ENCODE data around the gene PER3.

The PER3 gene

GRCh38 chr1:7783826-7784491 is at the start of gene PER3:
TSS of gene PER3 (plus strand) at chr1:7784291. CDS start at chr1:7784878, 587 bp downstream.
- peak; percentile 94 to 95 for ATAC-seq

- ATAC-seq, result no peak
Measured at GRCh38 chr1:7738044-7738443, 46.0 kb upstream of the PER3 start.

- no peak for ATAC-seq
Measured at GRCh38 chr1:7743346-7743745, 40.7 kb upstream of the PER3 start.

- ATAC-seq, result no peak
Measured at GRCh38 chr1:7744882-7745281, 39.2 kb upstream of the PER3 start.

DNA sequence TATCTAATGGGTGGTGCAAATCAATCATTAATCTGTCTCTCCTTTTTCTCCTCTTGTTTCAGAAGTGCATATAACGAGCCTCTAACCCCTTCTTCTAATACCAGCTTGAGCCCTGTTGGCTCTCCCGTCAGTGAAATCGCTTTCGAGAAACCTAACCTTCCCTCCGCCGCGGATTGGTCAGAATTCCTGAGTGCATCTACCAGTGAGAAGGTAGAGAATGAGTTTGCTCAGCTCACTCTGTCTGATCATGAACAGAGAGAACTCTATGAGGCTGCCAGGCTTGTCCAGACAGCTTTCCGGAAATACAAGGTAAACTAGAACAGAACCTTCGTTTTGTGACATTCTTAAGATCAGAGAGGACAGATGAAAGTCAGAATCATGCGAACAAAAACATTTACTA is 38.3 kb upstream of the PER3 start:
- ATAC-seq, result no peak

- ATAC-seq, result no peak
Measured at GRCh38 chr1:7747605-7748004, 36.5 kb upstream of the PER3 start.

- no peak for ATAC-seq
Measured at GRCh38 chr1:7749126-7749525, 35.0 kb upstream of the PER3 start.

DNA sequence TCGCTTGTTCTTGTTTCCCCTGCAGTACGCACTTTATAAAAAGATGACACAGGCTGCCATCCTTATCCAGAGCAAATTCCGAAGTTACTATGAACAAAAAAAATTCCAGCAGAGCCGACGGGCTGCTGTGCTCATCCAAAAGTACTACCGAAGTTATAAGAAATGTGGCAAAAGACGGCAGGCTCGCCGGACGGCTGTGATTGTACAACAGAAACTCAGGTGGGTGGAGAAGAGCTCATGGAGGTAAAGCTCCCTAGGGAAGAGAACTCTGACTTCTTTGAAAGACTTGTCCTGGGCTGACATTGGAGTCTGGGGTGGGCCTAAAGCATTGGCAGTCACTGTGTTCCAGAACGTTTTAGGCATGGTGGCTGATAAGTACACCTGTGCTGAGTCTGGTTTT is 32.9 kb upstream of the PER3 start:
- no peak for ATAC-seq

- ATAC-seq, result peak in 1 of 2 donors; percentile 56
Measured at GRCh38 chr1:7752512-7753417, 31.3 kb upstream of the PER3 start.

DNA sequence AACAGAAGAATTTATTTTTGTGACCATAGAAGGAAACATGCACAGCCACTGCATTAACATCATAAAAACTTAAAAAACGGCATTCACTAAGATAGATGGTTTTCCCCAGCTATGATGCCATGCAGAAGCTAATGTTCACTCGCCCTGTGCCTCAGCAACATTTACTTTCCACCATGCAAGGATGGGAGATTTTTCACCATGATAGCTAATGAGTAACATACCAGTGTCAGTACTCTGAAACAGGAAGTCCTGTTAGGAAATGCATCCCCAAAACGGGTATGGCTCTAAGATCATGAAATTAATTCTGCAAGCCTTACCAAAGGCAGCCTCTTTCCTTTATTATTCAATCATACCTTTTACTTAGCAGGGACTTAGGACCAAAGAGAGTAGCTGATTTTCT is 30.4 kb upstream of the PER3 start:
- no peak for ATAC-seq

GRCh38 chr1:7754234-7754633 is 29.9 kb upstream of the PER3 start:
- no peak for ATAC-seq

- ATAC-seq, result no peak
Measured at GRCh38 chr1:7755448-7755847, 28.6 kb upstream of the PER3 start.

DNA sequence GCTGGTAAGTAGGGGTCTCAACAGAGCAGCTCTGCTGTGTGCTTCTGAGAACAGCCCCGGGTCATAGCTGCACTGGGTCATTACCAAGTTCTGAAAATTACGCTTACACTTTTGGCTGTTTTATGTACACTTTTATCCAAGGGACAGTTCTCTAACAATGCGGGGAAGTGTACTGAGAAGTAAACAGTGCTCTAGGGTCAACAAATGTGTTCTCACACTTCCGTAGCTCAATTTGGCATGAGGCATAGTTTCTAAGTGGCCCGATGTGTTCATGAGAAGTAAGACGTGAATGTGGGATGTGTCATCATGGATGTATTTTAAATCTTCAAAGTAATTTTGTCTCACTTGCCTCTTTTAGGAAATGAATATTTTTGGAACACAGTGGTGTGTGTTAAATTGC is 23.8 kb upstream of the PER3 start:
- ATAC-seq, result no peak

GRCh38 chr1:7761103-7761502 is 23.0 kb upstream of the PER3 start:
- no peak for ATAC-seq

GRCh38 chr1:7767176-7767575 is 16.9 kb upstream of the PER3 start:
- ATAC-seq, result no peak

DNA sequence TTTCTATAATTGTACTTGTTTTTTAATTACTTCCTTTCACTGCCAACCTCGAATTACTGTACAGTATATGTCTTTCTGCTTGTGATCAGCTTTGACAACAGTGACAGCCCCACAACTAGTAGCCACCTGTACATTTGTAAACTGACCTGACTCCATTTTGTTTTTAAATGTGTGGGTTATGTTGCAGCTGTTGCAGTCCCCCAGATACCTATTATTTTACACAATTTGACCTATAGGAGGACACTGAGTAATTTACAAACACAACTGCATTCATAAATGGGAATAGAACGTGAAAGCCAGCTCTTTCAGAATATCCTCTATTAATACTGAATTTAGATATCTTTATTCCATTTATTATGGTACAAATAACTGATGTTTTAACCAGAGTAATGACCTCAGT is 15.5 kb upstream of the PER3 start:
- ATAC-seq, result no peak

DNA sequence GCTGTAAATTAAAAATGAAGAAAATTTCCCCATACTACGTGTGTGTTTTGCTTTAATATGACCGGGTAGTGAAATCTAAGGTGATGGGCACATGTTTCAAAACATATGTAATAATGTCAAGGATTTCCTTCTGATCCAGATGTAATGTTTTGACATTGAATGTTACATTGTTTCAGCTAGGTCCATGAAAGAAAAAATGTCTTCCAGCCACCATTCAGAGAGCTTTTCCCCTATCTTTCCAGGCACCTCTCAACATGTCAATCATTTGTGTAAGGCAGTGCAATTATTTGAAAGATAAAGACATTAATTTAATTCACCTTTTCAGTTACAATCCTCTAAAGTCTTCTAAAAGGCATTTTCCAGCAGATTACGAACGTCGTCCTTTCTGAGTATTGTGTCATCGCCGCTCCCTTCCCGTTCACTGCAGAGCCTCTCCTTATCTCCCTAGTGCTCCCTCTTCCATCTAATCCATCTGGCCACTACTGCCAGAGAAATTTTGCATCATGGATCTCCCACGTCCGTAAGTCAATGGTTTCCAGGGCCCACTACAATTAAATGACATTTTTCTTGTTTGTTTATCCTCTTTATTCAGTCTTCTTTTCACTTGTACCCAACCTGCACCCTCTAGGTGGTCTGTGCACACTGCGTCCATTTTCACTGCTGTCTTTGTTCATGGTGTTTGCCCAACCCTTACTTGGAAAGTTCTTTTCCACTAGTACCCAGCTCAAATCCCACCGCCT is 14.2 kb upstream of the PER3 start:
- no peak for ATAC-seq

- ATAC-seq, result peak; percentile 27 to 30
Measured at GRCh38 chr1:7770669-7770996, 13.5 kb upstream of the PER3 start.

DNA sequence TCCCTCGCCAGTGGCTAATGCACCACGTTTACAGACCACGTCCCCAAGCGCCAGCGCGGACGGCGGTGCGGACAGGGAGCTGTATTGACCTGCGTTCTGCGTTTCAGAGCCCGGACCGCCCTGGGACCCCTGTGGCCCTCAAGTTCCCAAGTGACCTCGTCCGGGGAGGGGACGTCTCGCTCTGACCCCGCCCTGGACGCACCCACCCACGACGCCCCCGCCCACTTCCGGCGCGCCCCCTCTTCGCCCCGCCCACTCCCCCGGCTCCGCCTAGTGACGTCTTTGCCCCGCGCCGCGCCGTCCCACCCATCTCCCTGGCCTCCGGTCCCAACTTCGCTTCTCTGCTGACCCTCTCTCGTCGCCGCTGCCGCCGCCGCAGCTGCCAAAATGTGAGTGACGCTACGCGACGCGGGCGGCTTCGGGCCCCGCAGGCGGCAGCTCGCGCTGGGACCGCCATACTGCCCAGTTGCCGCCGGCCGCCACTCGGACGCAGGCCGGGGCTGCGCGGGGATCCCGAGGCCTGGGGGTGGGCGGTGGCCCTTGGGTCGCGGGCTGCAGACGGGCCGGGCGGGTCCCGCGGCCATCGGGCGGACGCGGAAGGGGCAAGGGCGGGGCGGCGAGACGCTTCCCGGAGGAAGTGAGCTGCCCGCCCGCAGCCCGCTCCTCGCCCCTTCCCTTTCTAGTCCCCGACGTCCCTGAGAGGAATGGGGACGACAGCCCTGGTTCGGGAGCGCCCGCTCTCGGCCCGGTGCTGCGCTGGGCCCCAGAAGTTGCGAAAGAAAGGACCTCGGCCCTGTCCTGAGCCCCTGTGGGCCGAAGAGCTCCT is 12.9 kb upstream of the PER3 start, which contains the start of gene VAMP3:
VAMP3 (plus strand) TSS at position 300 of the 826 bp plus-strand sequence; CDS start at position 388, 88 bp downstream.
- peak; percentile 86 to 90 for ATAC-seq

DNA sequence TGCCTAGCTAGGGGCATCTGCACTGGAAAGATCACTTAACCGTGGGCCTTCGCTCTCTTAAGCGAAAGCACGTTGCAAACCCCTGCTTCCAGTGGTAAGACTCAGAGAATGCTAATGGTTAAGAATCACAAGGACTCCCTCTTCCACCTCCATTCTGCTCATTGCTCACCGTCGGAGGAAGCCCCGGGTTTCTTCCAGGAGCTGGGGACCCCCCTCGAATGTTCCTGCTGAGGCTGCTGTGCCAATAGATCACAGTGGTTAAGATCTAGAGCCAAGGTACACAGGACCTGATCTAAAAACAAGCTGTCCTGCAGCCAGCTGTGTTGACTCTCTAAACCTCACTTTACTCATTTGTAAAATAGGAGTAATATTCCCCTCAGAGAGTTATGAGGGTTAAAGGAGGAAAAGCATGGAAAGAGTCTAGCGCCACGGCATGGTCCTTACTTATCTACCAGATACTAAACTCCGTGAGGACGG is 12.2 kb upstream of the PER3 start:
- ATAC-seq, result no peak

DNA sequence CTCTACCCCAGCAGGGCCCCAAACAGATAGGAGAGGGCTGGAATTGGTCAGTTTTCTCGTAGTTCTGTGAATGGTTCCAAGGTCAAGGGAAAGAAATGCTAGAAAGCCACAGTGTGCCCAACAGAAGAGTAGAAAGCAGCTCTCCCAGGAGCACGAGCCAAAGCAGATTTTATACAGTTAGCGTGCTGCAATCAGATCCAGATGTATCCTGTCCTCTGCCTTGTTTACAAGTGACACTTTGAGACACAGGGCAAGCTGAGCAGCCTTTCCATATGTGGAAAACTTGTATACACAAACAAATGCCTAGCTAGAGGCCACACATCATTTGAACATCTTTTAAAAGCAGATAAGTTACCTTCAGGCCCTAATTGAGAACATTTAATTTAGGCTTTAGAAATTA is 6.5 kb upstream of the PER3 start:
- ATAC-seq, result no peak

GRCh38 chr1:7778133-7778628 is 5.9 kb upstream of the PER3 start:
- ATAC-seq, result no peak

Data from activated CD4-positive, CD25-positive, alpha-beta regulatory T cell treated with anti-CD3 and anti-CD28 coated beads, Interleukin-2, amount 50 U/mL, for 24 hours (primary cell).